IMR-90 (cell line): ENCODE measurements around the gene STXBP6. TPM values are rescaled to one million over a fixed set of nuclear protein-coding genes. Genes with fewer than 3 reads are reported as not detected.
A peak's percentile ranks its signal among the peaks of the same experiment; 100 is the strongest.

Experiments
- ATAC-seq: fragments of 200-7000 bp; cut with Tn5 transposase; 2 replicates; pipeline ENCODE4 v1.9.1; 2020; ENCODE audit warnings: low read depth, mild to moderate bottlenecking, moderate library complexity
- BruUV-seq: library from RNA; stranded (reverse); fragments of 400-500 nt; replicated peaks from 2 replicates; lab custom pipeline; 2021; lab: Mats Ljungman, UMichigan
- CTCF ChIA-PET: fragments of 300-600 bp; formaldehyde crosslinking; extraction: SDS; loops from one replicate; lab custom pipeline; 2021; ENCODE audit warnings: antibody characterized with exemption; lab: Yijun Ruan, JAX
- POLR2A ChIA-PET: fragments of 300-600 bp; sonication (Branson Sonifier 250); formaldehyde crosslinking; loops from one replicate; lab custom pipeline; 2022; ENCODE audit warnings: antibody characterized with exemption; ENCODE audit not compliant: unreplicated experiment; lab: Charles Lee
- DNase-seq: peaks from one replicate; pipeline ENCODE4 v3.0.0; 2013
- H2AFZ ChIP-seq: replicated peaks from 2 replicates; pipeline ENCODE3; 2013; ENCODE audit warnings: low read length, mild to moderate bottlenecking; ENCODE audit not compliant: poor library complexity
- H2AK5ac ChIP-seq: 2 replicates; pipeline ENCODE4 v1.6.1; 2013; ENCODE audit warnings: low read depth, low read length, inconsistent platforms
- H2AK9ac ChIP-seq: replicated peaks from 2 replicates; pipeline ENCODE3; 2013; ENCODE audit warnings: mild to moderate bottlenecking, low read depth, low read length, moderate library complexity; ENCODE audit not compliant: poor library complexity
- H2BK120ac ChIP-seq: 2 replicates; pipeline ENCODE4 v1.6.1; 2013; ENCODE audit warnings: low read depth, low read length, inconsistent platforms
- H2BK15ac ChIP-seq: 3 replicates; pipeline ENCODE4 v1.6.1; 2013; ENCODE audit warnings: low read depth, low read length, inconsistent platforms
- H2BK20ac ChIP-seq: 2 replicates; pipeline ENCODE4 v1.6.1; 2013; ENCODE audit warnings: low read depth, mild to moderate bottlenecking, inconsistent platforms, low read length, moderate library complexity
- H2BK5ac ChIP-seq: 2 replicates; pipeline ENCODE4 v1.6.1; 2013; ENCODE audit warnings: mild to moderate bottlenecking, low read depth, low read length, inconsistent platforms; ENCODE audit not compliant: poor library complexity, severe bottlenecking
- H3K14ac ChIP-seq: replicated peaks from 2 replicates; pipeline ENCODE4 v1.6.1; 2013; ENCODE audit warnings: low read depth, low read length, inconsistent platforms
- H3K18ac ChIP-seq: 2 replicates; pipeline ENCODE4 v1.6.1; 2013; ENCODE audit warnings: low read depth, low read length, control low read depth
- H3K23ac ChIP-seq: 2 replicates; pipeline ENCODE4 v1.6.1; 2013; ENCODE audit warnings: low read depth, low read length, inconsistent platforms
- H3K27ac ChIP-seq: 2 replicates; pipeline ENCODE4 v1.5.1; 2013; ENCODE audit warnings: mild to moderate bottlenecking, control low read depth, low read length; ENCODE audit not compliant: insufficient read depth
- H3K27me3 ChIP-seq: 2 replicates; pipeline ENCODE4 v1.6.1; 2013; ENCODE audit warnings: low read length; ENCODE audit not compliant: control insufficient read depth, insufficient read depth
- H3K36me3 ChIP-seq: 2 replicates; pipeline ENCODE4 v1.6.1; 2013; ENCODE audit warnings: low read length, mixed read lengths; ENCODE audit not compliant: control insufficient read depth, insufficient read depth
- H3K4ac ChIP-seq: 2 replicates; pipeline ENCODE4 v1.6.1; 2013; ENCODE audit warnings: low read depth, low read length, inconsistent platforms
- H3K4me1 ChIP-seq: 2 replicates; pipeline ENCODE4 v1.6.1; 2013; ENCODE audit warnings: low read length, mixed read lengths; ENCODE audit not compliant: control insufficient read depth, insufficient read depth
- H3K4me2 ChIP-seq: 2 replicates; pipeline ENCODE4 v1.6.1; 2013; ENCODE audit warnings: low read depth, mild to moderate bottlenecking, control low read depth, low read length, moderate library complexity
- H3K4me3 ChIP-seq: 2 replicates; pipeline ENCODE4 v1.5.1; 2013; ENCODE audit warnings: low read depth, mild to moderate bottlenecking, control low read depth, low read length, moderate library complexity; ENCODE audit not compliant: insufficient read depth
- H3K56ac ChIP-seq: 2 replicates; pipeline ENCODE4 v1.6.1; 2013; ENCODE audit warnings: low read length, inconsistent platforms; ENCODE audit not compliant: insufficient read depth; ENCODE audit errors: extremely low read depth
- H3K79me1 ChIP-seq, 2 experiments: 2 replicates each; pipeline ENCODE4 v1.6.1; 2013; ENCODE audit warnings: low read length in 2 of 2, inconsistent platforms in 1 of 2, low read depth in 1 of 2
- H3K9ac ChIP-seq: 2 replicates; pipeline ENCODE4 v1.6.1; 2013; ENCODE audit warnings: low read depth, low read length, control low read depth
- H3K9me1 ChIP-seq: 2 replicates; pipeline ENCODE4 v1.6.1; 2013; ENCODE audit warnings: low read length, inconsistent platforms; ENCODE audit not compliant: insufficient read depth
- H3K9me3 ChIP-seq: 2 replicates; pipeline ENCODE4 v1.6.1; 2013; ENCODE audit warnings: low read length; ENCODE audit not compliant: control insufficient read depth, insufficient read depth
- H4K20me1 ChIP-seq: 2 replicates; pipeline ENCODE4 v1.6.1; 2013; ENCODE audit warnings: low read length, inconsistent platforms; ENCODE audit not compliant: insufficient read depth
- H4K5ac ChIP-seq: 2 replicates; pipeline ENCODE4 v1.6.1; 2013; ENCODE audit warnings: mild to moderate bottlenecking, low read depth, low read length, control low read depth
- H4K8ac ChIP-seq, 2 experiments: 2 replicates each; pipeline ENCODE4 v1.6.1; 2013; ENCODE audit warnings: low read depth in 2 of 2, low read length in 2 of 2, control low read depth in 1 of 2, inconsistent platforms in 1 of 2
- H4K91ac ChIP-seq: 2 replicates; pipeline ENCODE4 v1.6.1; 2013; ENCODE audit warnings: low read depth, low read length, inconsistent platforms; ENCODE audit not compliant: insufficient read depth
- BHLHE40 ChIP-seq: fragments of 150-350 bp; IDR thresholded peaks from 2 replicates; pipeline ENCODE4 v1.6.1; 2016; ENCODE audit warnings: mild to moderate bottlenecking, low read depth, low read length
- CEBPB ChIP-seq: IDR thresholded peaks from 2 replicates; pipeline ENCODE4 v1.6.1; 2012; ENCODE audit warnings: low read depth, low read length, improper control_type of control experiment
- CHD1 ChIP-seq: IDR thresholded peaks from 2 replicates; pipeline ENCODE4 v1.6.1; 2012; ENCODE audit warnings: low read depth, low read length, improper control_type of control experiment
- FOS ChIP-seq: fragments of 150-350 bp; IDR thresholded peaks from 2 replicates; pipeline ENCODE4 v1.6.1; 2016; ENCODE audit warnings: low read depth, low read length
- MAFK ChIP-seq: IDR thresholded peaks from 2 replicates; pipeline ENCODE4 v1.6.1; 2012; ENCODE audit warnings: low read depth, low read length, improper control_type of control experiment
- MAZ ChIP-seq: IDR thresholded peaks from 2 replicates; pipeline ENCODE4 v1.6.1; 2012; ENCODE audit warnings: low read depth, mild to moderate bottlenecking, low read length, improper control_type of control experiment, moderate library complexity, borderline replicate concordance
- MXI1 ChIP-seq: IDR thresholded peaks from 2 replicates; pipeline ENCODE4 v1.6.1; 2012; ENCODE audit warnings: low read depth, mild to moderate bottlenecking, low read length, moderate library complexity, borderline replicate concordance
- NFE2L2 ChIP-seq: fragments of 150-350 bp; IDR thresholded peaks from 2 replicates; pipeline ENCODE4 v1.6.1; 2016; ENCODE audit warnings: low read depth, mild to moderate bottlenecking, low read length
- POLR2A ChIP-seq: IDR thresholded peaks from 2 replicates; pipeline ENCODE4 v1.6.1; 2012; ENCODE audit warnings: mild to moderate bottlenecking, low read depth, low read length
- RAD21 ChIP-seq: IDR thresholded peaks from 2 replicates; pipeline ENCODE4 v1.6.1; 2012; ENCODE audit warnings: low read length, improper control_type of control experiment
- RCOR1 ChIP-seq: IDR thresholded peaks from 2 replicates; pipeline ENCODE4 v1.6.1; 2012; ENCODE audit warnings: mild to moderate bottlenecking, low read length, improper control_type of control experiment; ENCODE audit not compliant: insufficient replicate concordance
- RFX5 ChIP-seq: IDR thresholded peaks from 2 replicates; pipeline ENCODE4 v1.8.0; 2012; ENCODE audit warnings: low read depth, mild to moderate bottlenecking, low read length, moderate library complexity
- SMC3 ChIP-seq: fragments of 150-350 bp; IDR thresholded peaks from 2 replicates; pipeline ENCODE4 v1.6.1; 2016; ENCODE audit warnings: low read depth, mild to moderate bottlenecking, antibody characterized with exemption, low read length, moderate library complexity
- WGBS, 2 experiments: methylation state at CpG; one replicate each; pipeline versions ENCODE4 v1.1.5 to v1.1.7; 2013; ENCODE audit warnings: missing lambda C conversion rate in 2 of 2; ENCODE audit not compliant: insufficient read length in 1 of 2; ENCODE audit errors: extremely low coverage in 2 of 2; 5-methylcytosine and 5-hydroxymethylcytosine counted together
- dilution Hi-C: fragments of 300-500 bp; cut with HindIII; formaldehyde crosslinking; loops from one replicate; pipeline ENCODE4 v1.14.3; 2018; ENCODE audit warnings: low sequenced_read_pairs; ENCODE audit not compliant: unreplicated experiment
- in situ Hi-C: fragments of 300-500 bp; cut with MboI; formaldehyde crosslinking; loops from 3 replicates; pipeline ENCODE4 v1.14.3; 2019; ENCODE audit warnings: low sequenced_read_pairs, inconsistent platforms, mixed read lengths
- intact Hi-C: fragments of 100-400 bp; cut with micrococcal nuclease; formaldehyde crosslinking; loops from 2 replicates; pipeline ENCODE4 v1.10.0; 2022
- polyA plus RNA-seq, 3 experiments: library from polyadenylated mRNA; depleted of rRNA; stranded (reverse); fragments of >200 nt; gene quantifications; 2 replicates each; pipeline ENCODE4 v1.2.3, GENCODE V29; 2012; ENCODE audit warnings: low replicate concordance in 1 of 3
- total RNA-seq: library from RNA; depleted of rRNA; stranded (reverse); fragments of >200 nt; gene quantifications from 2 replicates; pipeline ENCODE4 v1.2.3, GENCODE V29; 2012
- TF ChIP-seq, protein P1 (sequence below): fragments of 150-350 bp; IDR thresholded peaks from 2 replicates; pipeline ENCODE4 v1.6.1; 2016; ENCODE audit warnings: low read depth, mild to moderate bottlenecking, low read length, moderate library complexity, borderline replicate concordance
- TF ChIP-seq, protein P2 (sequence below): conservative IDR thresholded peaks from 2 replicates; pipeline ENCODE4 v1.5.1; 2012; ENCODE audit warnings: mild to moderate bottlenecking, low read depth, low read length, improper control_type of control experiment
- TF ChIP-seq, protein P3 (sequence below): fragments of 150-350 bp; IDR thresholded peaks from 2 replicates; pipeline ENCODE4 v1.6.1; 2017; ENCODE audit warnings: mild to moderate bottlenecking, antibody characterized with exemption, low read length, low read depth

STXBP6 gene
- total and polyA plus RNA-seq, 2 of the 4 experiments (the other 2 are of a cell fraction) = 14.2 to 14.3 TPM

DNA sequence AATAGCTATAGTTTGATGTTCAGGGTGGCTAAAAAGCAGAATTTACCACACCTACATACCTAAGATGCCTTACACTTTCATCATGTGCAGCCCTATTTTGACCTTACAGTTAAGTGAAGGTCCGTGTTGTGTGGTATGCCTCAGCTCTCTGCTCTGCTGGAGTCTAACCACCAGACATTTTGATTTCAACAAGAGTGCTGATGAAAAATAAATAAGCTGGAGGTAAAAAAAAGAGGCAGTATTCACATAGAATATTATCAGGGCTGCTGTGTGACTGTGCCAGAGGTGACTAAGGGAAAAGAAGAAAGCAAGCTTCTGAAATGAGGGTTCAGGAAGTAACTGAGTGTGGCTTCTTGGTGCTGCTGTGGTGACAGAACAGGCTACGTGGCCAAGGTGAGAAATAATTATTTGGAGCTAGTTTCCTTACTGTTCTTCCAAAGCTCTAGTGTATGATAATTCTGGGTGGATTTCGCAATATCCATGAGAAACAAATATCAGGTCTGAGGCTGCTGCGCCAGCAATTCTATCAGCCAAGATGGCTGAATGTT is 188.8 kb downstream of the STXBP6 start:
- 80% methylated on average over 1 of the region's 4 CpGs; no CpG with 5 or more reads in 1 of the 2 experiments for WGBS, 2 experiments

More for the DNA sequence above, 188.8 kb downstream of the STXBP6 start:
- H3K4ac ChIP-seq = no peak overlapping the region
- no peak overlapping the region for H4K91ac ChIP-seq
- no peaks in the 10 kb centered on the region for H3K36me3 ChIP-seq
- no peak overlapping the region for H2AK9ac ChIP-seq
- H3K9ac ChIP-seq = no peak overlapping the region
- peak overlapping the region; percentile 25 for H2BK5ac ChIP-seq
- dilution Hi-C loops (no loop called here), in situ Hi-C loops (no loop called here), intact Hi-C loops (no loop called here)
- no TSS peak for BruUV-seq
- no peaks in the 10 kb centered on the region for H3K9me3 ChIP-seq
- no peak overlapping the region for H3K23ac ChIP-seq
- no peak overlapping the region for H2AFZ ChIP-seq
- no peak overlapping the region for H3K56ac ChIP-seq
- no peak overlapping the region for H3K14ac ChIP-seq
- no peaks in the 10 kb centered on the region for H3K79me1 ChIP-seq
- H4K20me1 ChIP-seq = no peaks in the 10 kb centered on the region
- no peak overlapping the region; the same call in 1 of the 2 replicates for H4K5ac ChIP-seq
- peak; percentile 92 for ATAC-seq
- TF ChIP-seq FOS (no peak), MAFK (no peak), CEBPB (peak; percentile 96), RFX5 (no peak), POLR2A (no peak), RAD21 (no peak), NFE2L2 (peak; percentile 53; the same call in 1 of the 2 replicates), MXI1 (no peak), SMC3 (no peak), BHLHE40 (peak; percentile 30; the same call in 1 of the 2 replicates), CHD1 (no peak), RCOR1 (no peak), MAZ (no peak)
- TF ChIP-seq, protein P1, sequence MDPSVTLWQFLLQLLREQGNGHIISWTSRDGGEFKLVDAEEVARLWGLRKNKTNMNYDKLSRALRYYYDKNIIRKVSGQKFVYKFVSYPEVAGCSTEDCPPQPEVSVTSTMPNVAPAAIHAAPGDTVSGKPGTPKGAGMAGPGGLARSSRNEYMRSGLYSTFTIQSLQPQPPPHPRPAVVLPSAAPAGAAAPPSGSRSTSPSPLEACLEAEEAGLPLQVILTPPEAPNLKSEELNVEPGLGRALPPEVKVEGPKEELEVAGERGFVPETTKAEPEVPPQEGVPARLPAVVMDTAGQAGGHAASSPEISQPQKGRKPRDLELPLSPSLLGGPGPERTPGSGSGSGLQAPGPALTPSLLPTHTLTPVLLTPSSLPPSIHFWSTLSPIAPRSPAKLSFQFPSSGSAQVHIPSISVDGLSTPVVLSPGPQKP = no peak
- TF ChIP-seq, protein P2, sequence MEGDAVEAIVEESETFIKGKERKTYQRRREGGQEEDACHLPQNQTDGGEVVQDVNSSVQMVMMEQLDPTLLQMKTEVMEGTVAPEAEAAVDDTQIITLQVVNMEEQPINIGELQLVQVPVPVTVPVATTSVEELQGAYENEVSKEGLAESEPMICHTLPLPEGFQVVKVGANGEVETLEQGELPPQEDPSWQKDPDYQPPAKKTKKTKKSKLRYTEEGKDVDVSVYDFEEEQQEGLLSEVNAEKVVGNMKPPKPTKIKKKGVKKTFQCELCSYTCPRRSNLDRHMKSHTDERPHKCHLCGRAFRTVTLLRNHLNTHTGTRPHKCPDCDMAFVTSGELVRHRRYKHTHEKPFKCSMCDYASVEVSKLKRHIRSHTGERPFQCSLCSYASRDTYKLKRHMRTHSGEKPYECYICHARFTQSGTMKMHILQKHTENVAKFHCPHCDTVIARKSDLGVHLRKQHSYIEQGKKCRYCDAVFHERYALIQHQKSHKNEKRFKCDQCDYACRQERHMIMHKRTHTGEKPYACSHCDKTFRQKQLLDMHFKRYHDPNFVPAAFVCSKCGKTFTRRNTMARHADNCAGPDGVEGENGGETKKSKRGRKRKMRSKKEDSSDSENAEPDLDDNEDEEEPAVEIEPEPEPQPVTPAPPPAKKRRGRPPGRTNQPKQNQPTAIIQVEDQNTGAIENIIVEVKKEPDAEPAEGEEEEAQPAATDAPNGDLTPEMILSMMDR = no peak
- TF ChIP-seq, protein P3, sequence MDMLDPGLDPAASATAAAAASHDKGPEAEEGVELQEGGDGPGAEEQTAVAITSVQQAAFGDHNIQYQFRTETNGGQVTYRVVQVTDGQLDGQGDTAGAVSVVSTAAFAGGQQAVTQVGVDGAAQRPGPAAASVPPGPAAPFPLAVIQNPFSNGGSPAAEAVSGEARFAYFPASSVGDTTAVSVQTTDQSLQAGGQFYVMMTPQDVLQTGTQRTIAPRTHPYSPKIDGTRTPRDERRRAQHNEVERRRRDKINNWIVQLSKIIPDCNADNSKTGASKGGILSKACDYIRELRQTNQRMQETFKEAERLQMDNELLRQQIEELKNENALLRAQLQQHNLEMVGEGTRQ = no peak
- peaks cover 1% of the 10 kb centered on the region; the same call in 1 of the 2 replicates for H3K4me1 ChIP-seq
- no peaks in the 10 kb centered on the region for H3K9me1 ChIP-seq
- H3K4me2 ChIP-seq = peak overlapping the region; percentile 39
- no peak overlapping the region for H2BK15ac ChIP-seq
- no peak overlapping the region for H3K4me3 ChIP-seq
- H3K18ac ChIP-seq = no peak overlapping the region
- CTCF ChIA-PET = interaction anchor here (0.8 to 1.0 kb wide), 3 partner anchors 11 to 272 kb away, joined by 3 read pairs; no protein-coding TSS in a partner anchor
- peak; percentile 68 for DNase-seq
- H3K27ac ChIP-seq = peak overlapping the region; percentile 28; the same call in 1 of the 2 replicates
- H3K27me3 ChIP-seq = no peaks in the 10 kb centered on the region
- H4K8ac ChIP-seq = peak overlapping the region in 1 of 2 experiments; percentile 65; a peak in 3 of 4 replicates
- H2AK5ac ChIP-seq = no peak overlapping the region
- H2BK20ac ChIP-seq = no peak overlapping the region
- no peak overlapping the region for H2BK120ac ChIP-seq
- POLR2A ChIA-PET = no interaction called here
